Stimulated activated naive B cell treated with anti-CD40 and anti-IgM and Interleukin-4, amounts not matched to agents 10 μg/mL and 1 μg/mL and 100 μg/mL, for 72 hours (primary cell): ENCODE data around the gene GPR15LG.
"Not testable (repeated sequence)": the region's sequence is repeated elsewhere in the genome, so short reads cannot be mapped to it uniquely, and the experiment has no call there.

Experiments used
- ATAC-seq, 2 donors: fragments of 150-1000 bp; cut with Tn5 transposase; replicated peaks; 2 replicates each; pipeline ENCODE4 v1.10.0; 2021; ENCODE audit warnings: moderate library complexity in 1 of 2
- DNase-seq: peaks from one replicate; pipeline ENCODE4 v3.0.0; 2021
- H3K27ac Mint-ChIP-seq: one replicate; pipeline ENCODE4 v1.8.0; 2022; ENCODE audit warnings: mild to moderate bottlenecking, mixed read lengths
- H3K27me3 Mint-ChIP-seq, 2 donors: one replicate each; pipeline ENCODE4 v1.8.0; 2022; ENCODE audit warnings: mixed read lengths in 2 of 2
- H3K36me3 Mint-ChIP-seq, 2 donors: one replicate each; pipeline ENCODE4 v1.8.0; 2022; ENCODE audit warnings: mixed read lengths in 2 of 2, mild to moderate bottlenecking in 1 of 2
- H3K4me1 Mint-ChIP-seq, 2 donors: one replicate each; pipeline ENCODE4 v1.8.0; 2022; ENCODE audit warnings: mixed read lengths in 2 of 2, mild to moderate bottlenecking in 1 of 2
- H3K4me3 Mint-ChIP-seq, 2 donors: one replicate each; pipeline ENCODE4 v1.8.0; 2022; ENCODE audit warnings: mild to moderate bottlenecking in 2 of 2, mixed read lengths in 2 of 2, moderate library complexity in 1 of 2
- H3K9me3 Mint-ChIP-seq, 2 donors: one replicate each; pipeline ENCODE4 v1.8.0; 2022; ENCODE audit warnings: mixed read lengths in 2 of 2, mild to moderate bottlenecking in 1 of 2

Gene GPR15LG

DNA sequence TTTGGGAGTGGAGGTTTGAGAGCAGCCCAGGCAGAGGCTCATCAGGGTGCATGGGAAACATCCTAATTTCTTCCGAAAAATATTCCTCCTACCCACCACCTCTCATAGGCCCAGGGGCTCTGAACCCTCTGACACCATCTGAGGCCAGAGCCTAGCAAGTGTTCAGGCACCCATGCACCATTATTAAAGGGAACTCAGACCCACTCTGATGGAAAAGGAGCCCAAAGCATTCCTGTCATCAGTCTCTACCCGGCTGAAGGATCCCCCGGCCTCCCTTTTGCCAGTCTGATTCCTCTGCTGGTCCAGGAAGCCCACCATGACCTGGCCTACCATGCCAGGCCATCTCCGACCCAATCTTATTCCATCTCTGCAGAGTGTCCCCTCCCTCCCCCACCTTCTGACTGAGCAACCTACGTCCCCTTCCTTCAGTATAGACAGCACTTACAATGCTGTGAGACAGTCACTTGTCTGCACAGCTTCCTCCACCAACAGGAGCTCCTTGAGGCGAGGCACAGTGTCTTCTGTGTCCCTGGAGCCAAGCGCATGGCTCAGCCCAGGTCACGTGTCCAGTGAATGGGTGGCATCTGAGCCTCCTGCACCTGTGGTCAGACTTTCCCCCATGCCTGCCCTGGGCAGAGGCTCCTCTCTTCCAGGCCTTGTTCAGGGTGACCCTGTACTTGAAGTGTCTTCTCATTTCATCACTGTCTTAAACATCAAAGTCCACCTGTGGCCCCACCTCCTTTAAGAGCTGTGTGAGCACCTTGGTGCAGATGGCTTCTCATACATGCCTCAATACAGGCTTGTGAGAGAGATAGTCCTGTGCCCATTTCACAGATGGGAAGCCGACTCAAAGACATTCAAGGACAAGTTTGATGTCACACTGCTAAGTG lies 889 bp upstream of the GPR15LG start:
- H3K27ac Mint-ChIP-seq, result peak overlapping the region; percentile 98
- peaks cover 25 to 33% of the 10 kb centered on the region in 2 donors for H3K4me1 Mint-ChIP-seq
- no peaks in the 10 kb centered on the region for H3K27me3 Mint-ChIP-seq
- H3K4me3 Mint-ChIP-seq, result peak overlapping the region in 1 of 2 donors; percentile 88
- ATAC-seq (peak; percentile 80 to 81), DNase-seq (no peak)
- peaks cover 13 to 14% of the 10 kb centered on the region in 2 donors for H3K36me3 Mint-ChIP-seq
- H3K9me3 Mint-ChIP-seq, result peaks cover 0 to 2% of the 10 kb centered on the region in 2 donors

- peaks cover 25 to 29% of the 10 kb centered on the region in 2 donors for H3K4me1 Mint-ChIP-seq
- ATAC-seq (no peak), DNase-seq (no peak)
- peaks cover 5 to 14% of the 10 kb centered on the region in 2 donors for H3K36me3 Mint-ChIP-seq
- H3K4me3 Mint-ChIP-seq, result no peak overlapping the region
- no peaks in the 10 kb centered on the region for H3K27me3 Mint-ChIP-seq
- H3K9me3 Mint-ChIP-seq, result peaks cover 0 to 2% of the 10 kb centered on the region in 2 donors
- H3K27ac Mint-ChIP-seq, result no peak overlapping the region
Observed at GRCh38 chr10:84175436-84175835, 1.8 kb downstream of the GPR15LG start.

DNA sequence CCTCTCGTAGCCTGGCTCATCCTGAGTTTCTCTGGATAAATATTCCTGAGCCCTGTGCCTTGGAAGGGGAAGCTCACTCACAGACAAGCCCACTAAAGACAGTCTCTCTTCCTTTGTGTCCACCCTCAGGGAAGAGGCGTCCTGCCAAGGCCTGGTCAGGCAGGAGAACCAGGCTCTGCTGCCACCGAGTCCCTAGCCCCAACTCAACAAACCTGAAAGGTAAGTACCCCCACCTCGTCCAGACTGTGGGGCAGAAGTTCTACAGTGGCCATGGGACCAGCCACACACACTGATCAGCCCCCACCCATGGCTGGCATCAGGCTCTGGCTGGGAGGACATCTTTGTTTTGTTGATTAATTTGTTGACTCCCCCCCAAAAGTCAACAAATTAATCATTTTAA lies 2.8 kb downstream of the GPR15LG start:
- no peak overlapping the region for H3K27ac Mint-ChIP-seq
- H3K4me3 Mint-ChIP-seq, result no peak overlapping the region
- H3K36me3 Mint-ChIP-seq, result peaks cover under 1 to 5% of the 10 kb centered on the region in 2 donors
- DNase-seq (no peak), ATAC-seq (no peak)
- no peaks in the 10 kb centered on the region for H3K27me3 Mint-ChIP-seq
- peaks cover 23 to 25% of the 10 kb centered on the region in 2 donors for H3K4me1 Mint-ChIP-seq
- H3K9me3 Mint-ChIP-seq, result peaks cover 0 to 2% of the 10 kb centered on the region in 2 donors

DNA sequence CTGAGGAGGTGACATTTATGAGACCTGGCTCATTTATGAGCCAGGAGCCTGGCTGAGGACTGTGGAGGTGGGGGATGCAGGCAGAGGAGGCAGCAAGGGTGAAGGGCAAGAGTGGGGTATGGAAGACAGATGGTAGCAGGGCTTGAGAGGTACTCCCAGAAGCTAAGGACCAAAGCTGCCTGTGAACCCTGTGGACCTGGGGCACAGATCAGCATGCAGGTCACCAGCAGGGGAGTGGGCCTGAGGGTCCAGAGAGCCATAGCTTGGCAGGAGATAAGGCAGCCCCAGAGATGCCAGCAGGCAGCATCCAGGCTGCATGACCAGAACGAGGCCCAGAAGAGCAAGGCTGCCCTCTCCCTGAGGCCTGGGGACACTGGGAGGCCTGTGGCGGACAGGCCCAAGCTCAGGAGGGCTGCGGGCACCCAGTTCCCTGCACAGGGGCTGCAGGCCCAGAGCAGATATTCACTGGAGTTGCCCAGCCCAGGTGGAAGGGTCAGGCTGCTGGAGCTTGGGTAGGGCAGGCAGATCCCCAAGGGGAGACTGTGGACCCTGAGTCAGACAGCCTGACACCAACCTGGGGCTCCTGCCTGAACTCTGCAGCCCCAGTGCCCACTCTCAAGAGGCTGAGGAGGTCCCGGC lies 3.4 kb downstream of the GPR15LG start:
- no peaks in the 10 kb centered on the region for H3K36me3 Mint-ChIP-seq
- no peak overlapping the region for H3K4me3 Mint-ChIP-seq

DNA sequence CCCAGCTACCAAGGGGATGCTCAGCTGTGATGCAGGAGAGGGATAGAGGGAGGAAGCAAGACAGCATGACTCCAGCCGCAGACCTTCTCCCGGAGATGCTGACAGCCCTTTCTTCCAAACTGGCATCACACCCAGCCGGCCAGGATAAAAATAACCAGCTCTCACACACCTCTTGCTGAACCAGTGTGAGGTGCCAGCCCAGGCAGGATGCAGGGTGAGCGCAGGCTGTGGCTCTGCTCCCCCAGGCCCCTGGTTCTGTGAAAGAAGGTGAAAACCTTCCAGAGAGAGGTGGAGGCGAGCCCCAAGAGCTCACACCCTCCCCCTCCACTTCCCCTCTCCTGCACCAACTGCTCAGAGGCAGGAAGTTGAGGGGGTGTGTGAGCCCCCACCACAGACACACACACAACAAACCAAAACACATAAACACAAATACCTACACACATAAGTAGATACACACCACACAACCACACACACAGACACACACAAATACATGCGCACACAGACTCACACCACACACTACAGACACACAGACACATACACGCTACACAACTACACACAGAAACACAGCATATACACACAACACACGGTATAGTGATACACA lies 4.0 kb downstream of the GPR15LG start:
- Mint-ChIP-seq H3K36me3 (no peaks in the 10 kb centered on the region), H3K9me3 (no peaks in the 10 kb centered on the region), H3K27ac (no peak overlapping the region), H3K27me3 (peaks cover 2 to 3% of the 10 kb centered on the region in 2 donors), H3K4me3 (no peak overlapping the region), H3K4me1 (peaks cover 12 to 13% of the 10 kb centered on the region in 2 donors)
- ATAC-seq (peak; percentile 45 to 55), DNase-seq (no peak)

More for the DNA sequence above, 3.4 kb downstream of the GPR15LG start:
- no peaks in the 10 kb centered on the region for H3K27me3 Mint-ChIP-seq
- DNase-seq (no peak), ATAC-seq (no peak)
- H3K27ac Mint-ChIP-seq, result no peak overlapping the region
- no peaks in the 10 kb centered on the region for H3K9me3 Mint-ChIP-seq
- peaks cover 18 to 19% of the 10 kb centered on the region in 2 donors for H3K4me1 Mint-ChIP-seq

DNA sequence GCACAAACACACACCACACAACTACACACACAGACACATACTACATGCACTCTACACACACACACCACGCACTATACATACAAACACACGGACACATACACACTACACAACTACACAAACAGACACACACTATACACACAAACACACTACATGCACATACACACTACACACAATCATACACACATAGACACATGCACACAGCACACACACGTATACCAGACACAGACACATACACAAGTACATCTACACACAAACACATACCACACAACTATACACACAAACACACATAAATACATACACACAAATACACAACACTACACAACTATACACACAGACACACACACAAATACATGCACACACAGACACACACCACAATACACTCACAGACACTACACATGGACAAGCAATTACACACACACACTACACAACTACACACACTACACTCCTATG lies 4.6 kb downstream of the GPR15LG start:
- ATAC-seq (no peak), DNase-seq (no peak)
- Mint-ChIP-seq H3K4me3 (no peak overlapping the region), H3K4me1 (peaks cover 7 to 8% of the 10 kb centered on the region in 2 donors), H3K27ac (no peak overlapping the region), H3K36me3 (no peaks in the 10 kb centered on the region), H3K9me3 (no peaks in the 10 kb centered on the region), H3K27me3 (peaks cover 4 to 6% of the 10 kb centered on the region in 2 donors)

DNA sequence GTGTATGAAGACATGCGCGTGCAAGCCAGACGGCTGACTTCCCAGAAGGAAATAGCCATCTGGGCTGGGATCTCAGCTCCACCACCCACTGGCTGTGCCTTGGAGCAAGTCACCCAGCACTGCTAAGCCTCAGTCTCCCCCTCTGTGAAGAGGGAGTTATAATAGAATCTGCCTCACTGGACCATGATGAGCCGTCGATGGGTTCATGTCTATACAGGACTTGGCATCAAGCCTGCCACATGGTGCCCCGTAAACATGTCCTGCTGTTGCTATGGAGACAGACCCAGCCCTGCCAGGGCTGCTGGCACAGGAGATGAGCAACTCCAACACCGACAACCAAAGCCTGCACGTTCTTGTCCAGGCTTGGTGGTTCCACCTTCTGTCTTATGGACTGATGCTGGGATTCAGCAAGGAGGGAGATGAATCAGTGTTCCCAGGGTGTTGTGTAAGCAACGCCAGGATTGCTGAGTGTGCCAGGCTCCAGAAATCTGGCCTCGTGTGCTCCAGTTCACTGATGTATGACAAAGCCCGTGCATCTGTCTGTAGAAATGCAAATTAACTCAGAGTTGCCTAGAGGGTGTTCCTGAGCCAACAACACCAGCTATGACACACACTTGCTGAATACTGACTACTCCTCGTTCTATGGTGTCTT lies 5.6 kb downstream of the GPR15LG start:
- Mint-ChIP-seq H3K4me3 (no peak overlapping the region), H3K4me1 (peaks cover 6 to 7% of the 10 kb centered on the region in 2 donors), H3K27me3 (peaks cover 4 to 6% of the 10 kb centered on the region in 2 donors), H3K27ac (no peak overlapping the region), H3K36me3 (no peaks in the 10 kb centered on the region), H3K9me3 (no peaks in the 10 kb centered on the region)
- ATAC-seq (peak; percentile 88 to 91), DNase-seq (peak; percentile 41)

- not testable (repeated sequence) for H3K4me3 Mint-ChIP-seq, H3K27ac Mint-ChIP-seq, ATAC-seq, H3K36me3 Mint-ChIP-seq, DNase-seq, H3K9me3 Mint-ChIP-seq
- H3K27me3 Mint-ChIP-seq, result peaks cover 4 to 14% of the 10 kb centered on the region in 2 donors
- peaks cover 10 to 11% of the 10 kb centered on the region in 2 donors for H3K4me1 Mint-ChIP-seq
Observed at GRCh38 chr10:84180386-84180785, 6.8 kb downstream of the GPR15LG start.

DNA sequence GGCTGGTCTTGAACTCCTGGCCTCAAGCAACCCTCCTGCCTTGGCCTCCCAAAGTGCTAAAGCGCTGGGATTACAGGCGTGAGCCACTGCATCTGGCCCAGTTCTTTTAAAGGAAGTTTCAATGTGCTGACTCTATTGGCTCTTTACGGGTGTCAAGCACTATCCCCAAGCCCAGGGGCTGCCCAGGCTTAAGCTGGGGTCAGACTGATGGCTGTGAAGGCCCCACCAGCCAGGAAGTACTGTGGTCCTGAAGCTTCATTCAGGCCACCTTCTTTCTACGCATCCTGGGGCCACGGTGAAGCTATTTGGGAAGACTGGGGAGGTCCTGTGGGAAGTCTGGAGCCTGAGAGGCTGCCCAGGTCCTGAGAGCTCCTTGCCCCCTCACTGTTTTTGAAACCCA lies 8.0 kb downstream of the GPR15LG start:
- peaks cover 9% of the 10 kb centered on the region in 2 donors for H3K4me1 Mint-ChIP-seq

GRCh38 chr10:84184517-84184916 lies 10.9 kb downstream of the GPR15LG start:
- peak in 1 of 2 donors; percentile 36 for ATAC-seq
- Mint-ChIP-seq H3K4me3 (no peak overlapping the region), H3K27ac (no peak overlapping the region), H3K4me1 (peaks cover 3 to 6% of the 10 kb centered on the region in 2 donors), H3K36me3 (no peaks in the 10 kb centered on the region), H3K27me3 (peaks cover 4 to 14% of the 10 kb centered on the region in 2 donors), H3K9me3 (no peaks in the 10 kb centered on the region)
- DNase-seq, result no peak

More for the DNA sequence above, 8.0 kb downstream of the GPR15LG start:
- no peak overlapping the region for H3K4me3 Mint-ChIP-seq
- no peak overlapping the region for H3K27ac Mint-ChIP-seq
- no peaks in the 10 kb centered on the region for H3K36me3 Mint-ChIP-seq
- H3K27me3 Mint-ChIP-seq, result peaks cover 4 to 14% of the 10 kb centered on the region in 2 donors
- ATAC-seq, result no peak
- no peak for DNase-seq
- H3K9me3 Mint-ChIP-seq, result no peaks in the 10 kb centered on the region

DNA sequence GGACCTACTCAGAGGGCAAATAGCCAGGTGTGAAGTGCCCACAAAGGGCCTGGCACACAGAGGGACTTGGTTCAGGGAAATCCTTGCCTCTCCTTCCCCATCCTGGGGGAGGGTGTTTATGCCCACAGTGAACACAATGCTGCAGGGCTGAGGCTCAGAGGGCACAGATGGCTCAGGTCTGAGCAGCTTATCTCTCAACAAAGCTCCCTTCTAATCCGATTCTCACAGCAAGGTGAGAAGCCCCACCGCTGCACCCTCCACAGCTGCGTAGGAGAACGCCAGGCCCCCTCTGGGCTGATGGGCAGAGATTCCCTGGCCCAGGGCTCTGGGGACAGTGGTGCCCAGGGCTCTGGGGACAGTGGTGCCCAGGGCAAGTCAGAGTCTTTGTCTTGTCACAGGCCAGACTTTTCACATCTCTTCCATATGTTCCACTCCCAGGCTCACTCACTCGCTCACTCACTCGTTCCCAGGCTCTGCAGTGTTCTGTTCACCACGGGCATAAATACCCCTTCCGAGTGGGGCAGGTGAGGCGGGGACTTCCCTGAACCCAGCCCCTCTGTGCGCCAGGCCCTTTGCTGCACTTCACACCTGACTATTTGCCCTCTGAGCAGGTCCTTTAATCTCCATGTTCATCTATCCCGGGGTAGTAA lies 12.1 kb downstream of the GPR15LG start:
- Mint-ChIP-seq H3K4me1 (peaks cover 3 to 6% of the 10 kb centered on the region in 2 donors), H3K27me3 (peaks cover 4 to 20% of the 10 kb centered on the region in 2 donors), H3K9me3 (no peaks in the 10 kb centered on the region), H3K36me3 (no peaks in the 10 kb centered on the region), H3K27ac (no peak overlapping the region), H3K4me3 (no peak overlapping the region)
- ATAC-seq (no peak), DNase-seq (no peak)

GRCh38 chr10:84188815-84189214 lies 15.2 kb downstream of the GPR15LG start:
- DNase-seq, result no peak
- Mint-ChIP-seq H3K9me3 (no peaks in the 10 kb centered on the region), H3K4me3 (no peak overlapping the region), H3K36me3 (no peaks in the 10 kb centered on the region), H3K27me3 (peaks cover 18 to 42% of the 10 kb centered on the region in 2 donors), H3K4me1 (peaks cover 3 to 6% of the 10 kb centered on the region in 2 donors), H3K27ac (no peak overlapping the region)
- no peak for ATAC-seq

DNA sequence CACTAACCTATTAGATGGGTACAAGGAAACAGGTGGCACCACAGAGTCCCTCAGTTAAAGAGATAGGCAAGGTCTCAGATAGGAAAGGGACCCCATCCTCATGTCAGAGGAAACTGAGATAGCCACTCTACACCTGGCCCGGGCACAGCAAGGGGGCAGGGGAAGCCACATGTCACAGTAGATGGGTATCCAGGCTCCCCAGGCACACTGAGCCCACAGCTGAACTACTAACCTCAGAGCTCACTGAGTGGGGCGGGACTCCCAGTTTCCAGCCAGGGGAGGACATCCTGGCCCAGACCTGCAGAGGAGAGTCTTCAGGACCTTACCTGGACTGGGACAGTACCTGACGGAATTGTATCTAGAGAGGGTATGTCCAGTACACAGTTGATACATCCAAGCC lies 17.0 kb downstream of the GPR15LG start:
- Mint-ChIP-seq H3K27ac (no peak overlapping the region), H3K9me3 (no peaks in the 10 kb centered on the region), H3K36me3 (no peaks in the 10 kb centered on the region), H3K4me3 (no peak overlapping the region), H3K27me3 (peaks cover 25 to 41% of the 10 kb centered on the region in 2 donors), H3K4me1 (peaks cover 4 to 5% of the 10 kb centered on the region in 2 donors)
- no peak for ATAC-seq
- no peak for DNase-seq
